ENCODE data around the gene PKNOX2.

The PKNOX2 gene

GRCh38 chr11:125164422-125165110 is at the start of gene PKNOX2:
Gene PKNOX2, plus strand, starts transcription at chr11:125164751. Its CDS starts 186,555 bp downstream, at chr11:125351306.
- TF ChIP-seq CTCF (IDR thresholded peaks at IDR 0.05; ENCODE audit: low read length, missing control alignments): peak; percentile 38
- H3K4me3 ChIP-seq (replicated peaks; ENCODE audit: low read depth, low read length): peak within 1 kb of the TSS; percentile 70
- DNase-seq (ENCODE audit: low read depth): peak; percentile 78

DNA sequence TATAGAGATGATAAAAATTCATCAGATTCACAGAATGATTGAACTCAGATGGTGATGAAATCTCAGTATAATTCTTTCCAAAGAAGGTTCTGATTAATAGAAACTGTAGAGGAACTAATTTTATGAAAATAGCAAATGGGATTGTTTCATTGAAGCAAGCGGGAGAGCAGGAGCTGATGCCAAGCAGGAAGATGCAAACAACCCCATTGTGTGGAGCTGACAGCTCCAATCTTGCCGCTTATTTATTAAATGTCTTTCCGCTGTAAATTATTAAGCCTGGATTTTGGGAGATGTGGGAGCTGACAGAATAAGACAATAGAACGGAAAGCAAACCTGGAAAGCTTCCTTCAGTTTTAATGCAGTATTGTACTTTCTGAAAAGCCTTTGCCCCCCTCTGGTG is 47.1 kb upstream of the PKNOX2 start:
- no peak for TF ChIP-seq CTCF (IDR thresholded peaks at IDR 0.05; ENCODE audit: low read length, missing control alignments)
- no peak for DNase-seq (ENCODE audit: low read depth)
- no peak overlapping the region for H3K4me3 ChIP-seq (replicated peaks; ENCODE audit: low read depth, low read length)

GRCh38 chr11:125123194-125123946 is 41.2 kb upstream of the PKNOX2 start:
- no peak for TF ChIP-seq CTCF (IDR thresholded peaks at IDR 0.05; ENCODE audit: low read length, missing control alignments)
- no peak overlapping the region for H3K4me3 ChIP-seq (replicated peaks; ENCODE audit: low read depth, low read length)
- no peak for DNase-seq (ENCODE audit: low read depth)

GRCh38 chr11:125123947-125124617 is 40.5 kb upstream of the PKNOX2 start:
- peak; percentile 39 for TF ChIP-seq CTCF (IDR thresholded peaks at IDR 0.05; ENCODE audit: low read length, missing control alignments)
- no peak overlapping the region for H3K4me3 ChIP-seq (replicated peaks; ENCODE audit: low read depth, low read length)
- DNase-seq (ENCODE audit: low read depth): peak; percentile 61

DNA sequence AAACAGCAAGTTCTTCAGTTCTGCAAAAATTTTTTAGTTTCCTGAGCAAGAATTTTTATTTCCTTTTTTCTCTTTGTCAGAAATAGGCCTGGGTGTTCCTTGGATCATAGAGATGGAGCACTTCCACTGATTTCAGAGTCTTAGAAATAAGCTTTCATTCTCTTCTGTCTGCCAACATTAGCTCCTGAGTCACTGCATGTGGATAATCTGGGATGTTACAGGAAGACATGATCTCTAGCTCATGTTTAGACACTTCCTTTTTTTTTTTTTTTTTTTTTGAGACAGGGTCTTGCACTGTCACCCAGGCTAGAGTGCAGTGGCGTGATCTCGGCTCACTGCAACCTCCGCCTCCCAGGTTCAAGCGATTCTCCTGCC is 39.9 kb upstream of the PKNOX2 start:
- H3K4me3 ChIP-seq (replicated peaks; ENCODE audit: low read depth, low read length): no peak overlapping the region
- TF ChIP-seq CTCF (IDR thresholded peaks at IDR 0.05; ENCODE audit: low read length, missing control alignments): no peak
- no peak for DNase-seq (ENCODE audit: low read depth)

DNA sequence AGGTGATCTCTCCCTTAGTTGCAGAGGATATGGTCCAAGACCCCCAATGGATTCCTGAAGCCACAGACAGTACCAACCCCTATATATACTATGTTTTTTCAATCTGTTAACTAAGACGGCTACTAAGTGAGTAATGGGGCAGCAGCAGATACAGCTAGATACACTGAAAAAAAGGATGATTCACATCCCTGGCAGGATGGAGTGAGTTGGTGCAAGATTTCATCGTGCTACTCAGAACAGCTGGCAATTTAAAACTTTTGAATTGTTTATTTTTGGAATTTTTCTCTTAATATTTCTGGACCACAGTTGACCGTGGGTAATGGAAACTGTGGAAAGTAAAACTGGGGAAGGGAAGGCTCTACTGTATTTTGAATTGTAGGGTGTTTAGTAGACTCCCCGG is 36.1 kb upstream of the PKNOX2 start:
- DNase-seq (ENCODE audit: low read depth): peak; percentile 55
- TF ChIP-seq CTCF (IDR thresholded peaks at IDR 0.05; ENCODE audit: low read length, missing control alignments): no peak
- H3K4me3 ChIP-seq (replicated peaks; ENCODE audit: low read depth, low read length): no peak overlapping the region

Data from fibroblast of pulmonary artery (primary cell).